Colon (tissue), 2 donors: ENCODE data around the gene CSF1.
"Not testable (repeated sequence)": the region's sequence is repeated elsewhere in the genome, so short reads cannot be mapped to it uniquely, and the experiment has no call there.

Experiments
- FAIRE-seq: peaks from 2 replicates; lab custom pipeline; 2012; peaks lifted over from hg19 to GRCh38; lab: Jason Lieb, UNC
- donor health status: control.
- donor health status: control.

CSF1 gene

GRCh38 chr1:109944541-109944940 lies 33.9 kb downstream of the CSF1 start:
- FAIRE-seq = no peak

GRCh38 chr1:109946511-109946910 lies 35.9 kb downstream of the CSF1 start:
- FAIRE-seq = no peak

- FAIRE-seq = no peak
Observed at GRCh38 chr1:109947582-109948284, 37.1 kb downstream of the CSF1 start.

GRCh38 chr1:109948285-109948630 lies 37.6 kb downstream of the CSF1 start:
- FAIRE-seq = peak; percentile 53

- FAIRE-seq = no peak
Observed at GRCh38 chr1:109950038-109950437, 39.4 kb downstream of the CSF1 start.

- no peak for FAIRE-seq
Observed at GRCh38 chr1:109950509-109950908, 39.9 kb downstream of the CSF1 start.

- not testable (repeated sequence) for FAIRE-seq
Observed at GRCh38 chr1:109951501-109951900, 40.9 kb downstream of the CSF1 start.

- FAIRE-seq = no peak
Observed at GRCh38 chr1:109954041-109954512, 43.4 kb downstream of the CSF1 start.

- FAIRE-seq = no peak
Observed at GRCh38 chr1:109959632-109959973, 49.0 kb downstream of the CSF1 start.

- FAIRE-seq = no peak
Observed at GRCh38 chr1:109959974-109960744, 49.5 kb downstream of the CSF1 start.

GRCh38 chr1:109960745-109961094 lies 50.1 kb downstream of the CSF1 start:
- no peak for FAIRE-seq

GRCh38 chr1:109963864-109964263 lies 53.2 kb downstream of the CSF1 start:
- no peak for FAIRE-seq

- no peak for FAIRE-seq
Observed at GRCh38 chr1:109969146-109969829, 58.6 kb downstream of the CSF1 start.

- no peak for FAIRE-seq
Observed at GRCh38 chr1:109969907-109970306, 59.3 kb downstream of the CSF1 start.

- FAIRE-seq = no peak
Observed at GRCh38 chr1:109971559-109971958, 60.9 kb downstream of the CSF1 start.

GRCh38 chr1:109974191-109974590 lies 63.5 kb downstream of the CSF1 start:
- FAIRE-seq = no peak

- FAIRE-seq = no peak
Observed at GRCh38 chr1:109975718-109976117, 65.1 kb downstream of the CSF1 start.

GRCh38 chr1:109976762-109977161 lies 66.1 kb downstream of the CSF1 start:
- FAIRE-seq = no peak

- FAIRE-seq = no peak
Observed at GRCh38 chr1:109977225-109977624, 66.6 kb downstream of the CSF1 start.

GRCh38 chr1:109977657-109978378 lies 67.2 kb downstream of the CSF1 start:
- no peak for FAIRE-seq

GRCh38 chr1:109978761-109979488 lies 68.3 kb downstream of the CSF1 start:
- FAIRE-seq = no peak
